ENCODE measurements around the gene CENPL. TPM values are rescaled to one million over a fixed set of nuclear protein-coding genes. Genes with fewer than 3 reads are reported as not detected.

The CENPL gene
- total and polyA plus RNA-seq, 9 of the 15 experiments (the other 6 are each of a cell fraction or from before 2014, with no cell fraction given) = 33.0 to 52.7 (median 39.7) TPM

- TF ChIP-seq CHD7 (IDR thresholded peaks at IDR 0.05; ENCODE audit: low read depth, low read length) = no peak
- no peak for TF ChIP-seq ARID3A (IDR thresholded peaks at IDR 0.05; ENCODE audit: borderline replicate concordance, low read depth, low read length)
- peak; percentile 94 to 96; a peak in 3 of 4 replicates for TF ChIP-seq ETV6 (IDR thresholded peaks at IDR 0.05; ENCODE audit: borderline replicate concordance in 1 of 2, low read depth in 2 of 2, low read length in 1 of 2)
- TF ChIP-seq ETV6 (CRISPR knock-in tag; IDR thresholded peaks at IDR 0.05; ENCODE audit: borderline replicate concordance) = no peak
- no peak for TF ChIP-seq NFIX (CRISPR knock-in tag; IDR thresholded peaks at IDR 0.05; ENCODE audit: low read depth)
- no peak for TF ChIP-seq PATZ1 (CRISPR knock-in tag; IDR thresholded peaks at IDR 0.05; ENCODE audit: borderline replicate concordance)
- TF ChIP-seq BACH1 (tag; IDR thresholded peaks at IDR 0.05) = no peak
- no peak for TF ChIP-seq U2AF2 (optimal IDR thresholded peaks at IDR 0.05; ENCODE audit: low read depth, low read length)
- no peak for TF ChIP-seq KHSRP (IDR thresholded peaks at IDR 0.05)
- no peak for TF ChIP-seq STAT5B (CRISPR knock-in tag; IDR thresholded peaks at IDR 0.05)
- TF ChIP-seq GABPB2 (CRISPR knock-in tag; conservative IDR thresholded peaks at IDR 0.05) = no peak
Measured at GRCh38 chr1:173868266-173869020, 43.8 kb upstream of the CENPL start, which contains the start of gene ZBTB37 (continued).
